ENCODE data around the gene WNT7A.

WNT7A gene

DNA sequence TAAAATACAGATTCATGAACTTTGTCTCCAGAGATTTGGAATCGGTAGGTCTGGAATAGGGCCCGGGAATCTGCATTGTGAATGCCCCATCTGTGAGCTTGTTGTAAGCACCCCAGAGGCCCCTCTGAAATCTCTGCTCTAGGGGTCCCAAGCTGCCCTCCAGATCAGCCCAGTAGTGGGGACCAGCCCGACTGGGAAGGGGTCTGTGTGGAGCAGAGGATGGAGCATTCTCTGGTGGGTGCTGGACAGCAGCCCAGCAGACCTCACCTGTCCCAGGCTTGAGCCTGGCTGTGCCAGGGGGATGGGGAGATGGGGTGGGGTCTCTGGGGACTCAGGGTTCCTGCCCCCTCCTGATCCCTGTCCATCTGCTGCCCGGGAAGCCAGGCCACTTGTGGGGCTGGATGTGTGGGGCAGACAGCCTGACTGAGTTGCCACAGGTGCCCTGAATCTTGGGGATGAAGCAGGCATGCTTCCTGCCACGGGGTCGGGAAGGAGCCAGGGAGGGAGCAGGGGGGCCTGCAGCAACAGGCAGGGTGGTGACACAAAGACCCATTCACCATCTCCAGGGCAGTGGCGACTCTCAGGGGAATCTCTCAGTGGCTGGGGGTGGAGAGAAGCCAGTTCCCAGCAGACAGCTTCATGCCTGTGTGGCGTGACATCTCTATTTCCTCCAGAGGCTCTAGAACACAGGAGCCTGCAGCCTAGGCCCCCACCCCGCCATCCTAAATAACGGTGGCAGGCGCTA is 99.3 kb downstream of the WNT7A start:
- Histone ChIP-seq H3K4me1 (ENCODE audit: control insufficient read depth, insufficient read depth, low read length) (peaks cover 7% of the 10 kb centered on the region), H3K36me3 (ENCODE audit: control insufficient read depth, insufficient read depth, low read length) (no peaks in the 10 kb centered on the region), H3K4me3 (ENCODE audit: low read depth, low read length) (no peak overlapping the region), H3K9ac (ENCODE audit: low read length) (no peak overlapping the region), H3K9me3 (ENCODE audit: control insufficient read depth, insufficient read depth, low read depth, low read length) (no peaks in the 10 kb centered on the region), H3K27ac (ENCODE audit: low read depth, low read length) (no peak overlapping the region), H3K27me3 (ENCODE audit: control insufficient read depth, insufficient read depth, low read length) (no peaks in the 10 kb centered on the region)

GRCh38 chr3:13776253-13777050 is 103.4 kb downstream of the WNT7A start:
- Histone ChIP-seq H3K4me3 (ENCODE audit: low read depth, low read length) (no peak overlapping the region), H3K9ac (ENCODE audit: low read length) (no peak overlapping the region), H3K36me3 (ENCODE audit: control insufficient read depth, insufficient read depth, low read length) (no peaks in the 10 kb centered on the region), H3K27ac (ENCODE audit: low read depth, low read length) (no peak overlapping the region), H3K27me3 (ENCODE audit: control insufficient read depth, insufficient read depth, low read length) (no peaks in the 10 kb centered on the region), H3K4me1 (ENCODE audit: control insufficient read depth, insufficient read depth, low read length) (0 out of 2 replicates have a peak, but pooled peaks cover 4% of the 10 kb centered on the region), H3K9me3 (ENCODE audit: control insufficient read depth, insufficient read depth, low read depth, low read length) (no peaks in the 10 kb centered on the region)

DNA sequence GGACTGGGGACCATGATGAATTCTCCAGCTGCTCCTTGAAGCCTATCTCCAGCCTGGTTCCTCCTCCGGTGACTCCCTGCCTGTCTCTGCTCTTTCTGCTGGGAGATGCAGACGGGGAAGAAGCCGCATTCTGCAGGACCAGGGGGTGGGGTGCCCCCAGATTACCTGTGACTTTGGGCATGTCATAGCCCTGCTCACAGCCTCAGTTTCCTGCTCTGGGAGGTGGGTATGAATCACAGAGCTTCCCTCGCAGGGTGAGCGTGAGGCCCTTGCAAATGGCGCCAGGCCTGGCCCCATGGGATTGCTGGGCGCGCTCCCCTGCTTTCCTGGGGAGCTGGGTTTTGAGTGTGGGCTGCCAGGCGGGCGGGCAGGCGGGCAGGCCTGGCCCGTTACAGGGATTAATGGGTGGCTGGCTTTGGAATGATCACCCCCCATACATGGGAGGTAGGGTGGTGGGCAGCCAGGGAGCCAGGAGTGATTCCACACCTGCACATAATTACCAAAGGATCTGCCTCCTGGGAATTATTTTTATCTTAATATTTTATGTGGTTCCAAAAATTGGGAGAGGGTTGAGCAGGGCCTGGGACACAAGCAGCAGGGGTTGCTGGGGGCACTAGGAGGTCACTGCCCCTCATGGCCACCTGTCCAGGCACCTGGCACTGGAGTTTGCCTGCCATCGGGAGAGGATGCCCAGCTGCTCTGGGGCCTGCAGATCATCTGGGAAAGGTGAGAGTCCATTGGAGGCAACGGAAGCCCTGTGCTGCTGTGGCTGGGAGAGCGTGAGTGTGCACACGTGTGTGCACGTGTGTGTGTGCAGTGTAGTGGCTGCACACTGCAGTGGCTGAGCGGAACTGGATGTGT is 106.8 kb downstream of the WNT7A start:
- Histone ChIP-seq H3K27me3 (ENCODE audit: control insufficient read depth, insufficient read depth, low read length) (no peaks in the 10 kb centered on the region), H3K4me1 (ENCODE audit: control insufficient read depth, insufficient read depth, low read length) (peaks cover 27% of the 10 kb centered on the region), H3K27ac (ENCODE audit: low read depth, low read length) (no peak overlapping the region), H3K9me3 (ENCODE audit: control insufficient read depth, insufficient read depth, low read depth, low read length) (no peaks in the 10 kb centered on the region), H3K4me3 (ENCODE audit: low read depth, low read length) (no peak overlapping the region), H3K9ac (ENCODE audit: low read length) (no peak overlapping the region), H3K36me3 (ENCODE audit: control insufficient read depth, insufficient read depth, low read length) (no peaks in the 10 kb centered on the region)

DNA sequence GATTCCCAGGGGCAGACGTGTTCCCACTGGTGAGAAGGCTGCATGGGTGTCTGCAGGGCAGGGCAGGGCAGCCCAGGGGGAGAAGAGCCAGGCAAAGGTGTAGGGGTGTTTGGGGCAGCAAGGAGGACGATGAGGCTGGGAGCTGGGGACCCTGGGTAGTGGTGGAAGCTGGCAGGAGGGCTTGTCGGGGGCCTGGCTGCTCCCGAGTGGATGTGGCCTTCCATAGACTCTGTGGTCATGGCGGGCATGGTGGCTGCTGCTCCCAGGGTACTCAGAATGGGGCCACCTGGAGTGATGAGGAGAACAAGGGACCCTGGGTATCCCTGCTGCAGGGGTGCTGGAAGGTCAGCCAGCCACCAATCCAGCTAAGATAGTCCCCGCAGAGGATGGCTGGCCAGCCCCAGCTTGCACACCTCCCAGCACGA is 107.5 kb downstream of the WNT7A start:
- no peaks in the 10 kb centered on the region for H3K27me3 ChIP-seq (ENCODE audit: control insufficient read depth, insufficient read depth, low read length)

GRCh38 chr3:13771496-13771895 is 108.4 kb downstream of the WNT7A start:
- Histone ChIP-seq H3K27me3 (ENCODE audit: control insufficient read depth, insufficient read depth, low read length) (no peaks in the 10 kb centered on the region), H3K9me3 (ENCODE audit: control insufficient read depth, insufficient read depth, low read depth, low read length) (no peaks in the 10 kb centered on the region), H3K27ac (ENCODE audit: low read depth, low read length) (no peak overlapping the region), H3K36me3 (ENCODE audit: control insufficient read depth, insufficient read depth, low read length) (no peaks in the 10 kb centered on the region), H3K4me3 (ENCODE audit: low read depth, low read length) (no peak overlapping the region), H3K4me1 (ENCODE audit: control insufficient read depth, insufficient read depth, low read length) (peaks cover 30% of the 10 kb centered on the region), H3K9ac (ENCODE audit: low read length) (no peak overlapping the region)

More for the DNA sequence above, 107.5 kb downstream of the WNT7A start:
- Histone ChIP-seq H3K4me3 (ENCODE audit: low read depth, low read length) (no peak overlapping the region), H3K36me3 (ENCODE audit: control insufficient read depth, insufficient read depth, low read length) (no peaks in the 10 kb centered on the region), H3K9ac (ENCODE audit: low read length) (no peak overlapping the region), H3K27ac (ENCODE audit: low read depth, low read length) (no peak overlapping the region), H3K9me3 (ENCODE audit: control insufficient read depth, insufficient read depth, low read depth, low read length) (no peaks in the 10 kb centered on the region), H3K4me1 (ENCODE audit: control insufficient read depth, insufficient read depth, low read length) (peaks cover 30% of the 10 kb centered on the region)

- Histone ChIP-seq H3K27me3 (ENCODE audit: control insufficient read depth, insufficient read depth, low read length) (no peaks in the 10 kb centered on the region), H3K4me3 (ENCODE audit: low read depth, low read length) (no peak overlapping the region), H3K27ac (ENCODE audit: low read depth, low read length) (no peak overlapping the region), H3K9me3 (ENCODE audit: control insufficient read depth, insufficient read depth, low read depth, low read length) (no peaks in the 10 kb centered on the region), H3K36me3 (ENCODE audit: control insufficient read depth, insufficient read depth, low read length) (no peaks in the 10 kb centered on the region), H3K9ac (ENCODE audit: low read length) (no peak overlapping the region), H3K4me1 (ENCODE audit: control insufficient read depth, insufficient read depth, low read length) (peaks cover 30% of the 10 kb centered on the region)
Measured at GRCh38 chr3:13770170-13771169, 109.4 kb downstream of the WNT7A start.

DNA sequence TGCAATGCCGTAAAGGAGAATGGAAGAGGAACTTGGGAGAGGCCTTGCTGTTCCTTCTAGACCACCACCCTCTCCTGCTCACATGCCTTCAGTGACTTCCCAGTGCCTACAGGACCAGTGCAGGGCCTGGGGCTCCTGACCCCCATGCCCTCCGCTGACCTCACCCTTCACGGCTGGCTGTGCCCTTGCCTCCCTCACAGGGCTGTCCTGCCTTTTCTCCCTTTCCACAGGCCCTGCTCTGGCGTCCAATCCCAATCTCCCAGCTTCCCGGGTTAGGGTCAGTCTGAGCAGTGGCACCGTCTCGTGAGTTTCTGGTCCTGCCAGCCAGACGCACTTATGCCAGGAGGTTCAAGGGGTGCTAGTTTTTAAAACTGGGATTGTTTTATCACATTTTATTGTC is 110.4 kb downstream of the WNT7A start:
- Histone ChIP-seq H3K9me3 (ENCODE audit: control insufficient read depth, insufficient read depth, low read depth, low read length) (no peaks in the 10 kb centered on the region), H3K27ac (ENCODE audit: low read depth, low read length) (no peak overlapping the region), H3K27me3 (ENCODE audit: control insufficient read depth, insufficient read depth, low read length) (no peaks in the 10 kb centered on the region), H3K4me3 (ENCODE audit: low read depth, low read length) (no peak overlapping the region), H3K36me3 (ENCODE audit: control insufficient read depth, insufficient read depth, low read length) (no peaks in the 10 kb centered on the region), H3K4me1 (ENCODE audit: control insufficient read depth, insufficient read depth, low read length) (peaks cover 30% of the 10 kb centered on the region), H3K9ac (ENCODE audit: low read length) (no peak overlapping the region)

DNA sequence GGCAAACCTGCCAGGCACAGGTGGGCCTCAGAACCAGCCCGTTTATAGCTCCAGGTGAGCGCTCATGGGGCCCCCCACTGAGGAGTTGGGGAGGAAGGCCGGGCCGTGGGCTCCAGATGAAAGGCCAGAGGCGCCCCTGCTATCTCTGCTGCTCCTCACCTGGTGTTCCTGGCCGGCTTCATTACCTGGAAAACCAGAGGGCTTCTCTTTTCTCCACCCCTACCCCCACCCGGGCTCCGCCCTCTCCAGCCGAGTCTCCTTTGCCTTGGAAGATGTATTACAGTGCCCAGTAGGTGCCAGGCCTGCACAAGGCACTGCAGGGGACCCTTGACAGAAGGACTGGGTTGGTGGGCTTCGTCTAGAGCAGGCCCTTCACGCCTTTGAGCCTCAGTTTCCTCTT is 111.4 kb downstream of the WNT7A start:
- H3K27me3 ChIP-seq (ENCODE audit: control insufficient read depth, insufficient read depth, low read length), result no peaks in the 10 kb centered on the region
- H3K4me1 ChIP-seq (ENCODE audit: control insufficient read depth, insufficient read depth, low read length), result peaks cover 30% of the 10 kb centered on the region
- no peak overlapping the region for H3K27ac ChIP-seq (ENCODE audit: low read depth, low read length)
- H3K9ac ChIP-seq (ENCODE audit: low read length), result no peak overlapping the region
- no peaks in the 10 kb centered on the region for H3K36me3 ChIP-seq (ENCODE audit: control insufficient read depth, insufficient read depth, low read length)
- H3K9me3 ChIP-seq (ENCODE audit: control insufficient read depth, insufficient read depth, low read depth, low read length), result no peaks in the 10 kb centered on the region
- H3K4me3 ChIP-seq (ENCODE audit: low read depth, low read length), result no peak overlapping the region

DNA sequence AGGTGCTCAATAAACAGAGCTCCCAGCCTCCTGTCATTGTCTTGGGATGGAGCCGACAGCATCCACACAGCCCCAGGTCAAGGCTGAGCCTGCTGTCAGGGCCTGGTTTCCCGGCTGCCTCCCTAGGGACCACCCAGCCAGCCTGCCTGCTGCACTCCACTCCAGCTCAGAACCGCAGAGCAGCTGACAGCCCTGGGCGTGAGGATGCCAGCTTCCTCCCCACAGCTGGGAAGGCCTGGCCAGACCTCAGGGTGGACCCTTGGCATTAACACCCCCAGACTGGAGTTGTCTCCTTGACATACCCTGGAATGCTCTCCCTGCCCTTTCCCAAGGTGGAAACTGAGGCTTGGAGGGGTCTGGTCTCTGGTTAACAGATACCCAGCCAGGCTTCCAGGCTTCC is 112.0 kb downstream of the WNT7A start:
- peaks cover 30% of the 10 kb centered on the region for H3K4me1 ChIP-seq (ENCODE audit: control insufficient read depth, insufficient read depth, low read length)
- H3K4me3 ChIP-seq (ENCODE audit: low read depth, low read length), result no peak overlapping the region
- H3K27me3 ChIP-seq (ENCODE audit: control insufficient read depth, insufficient read depth, low read length), result no peaks in the 10 kb centered on the region
- no peaks in the 10 kb centered on the region for H3K36me3 ChIP-seq (ENCODE audit: control insufficient read depth, insufficient read depth, low read length)
- H3K27ac ChIP-seq (ENCODE audit: low read depth, low read length), result no peak overlapping the region
- H3K9ac ChIP-seq (ENCODE audit: low read length), result no peak overlapping the region
- H3K9me3 ChIP-seq (ENCODE audit: control insufficient read depth, insufficient read depth, low read depth, low read length), result no peaks in the 10 kb centered on the region; the same call in 1 of the 2 replicates

DNA sequence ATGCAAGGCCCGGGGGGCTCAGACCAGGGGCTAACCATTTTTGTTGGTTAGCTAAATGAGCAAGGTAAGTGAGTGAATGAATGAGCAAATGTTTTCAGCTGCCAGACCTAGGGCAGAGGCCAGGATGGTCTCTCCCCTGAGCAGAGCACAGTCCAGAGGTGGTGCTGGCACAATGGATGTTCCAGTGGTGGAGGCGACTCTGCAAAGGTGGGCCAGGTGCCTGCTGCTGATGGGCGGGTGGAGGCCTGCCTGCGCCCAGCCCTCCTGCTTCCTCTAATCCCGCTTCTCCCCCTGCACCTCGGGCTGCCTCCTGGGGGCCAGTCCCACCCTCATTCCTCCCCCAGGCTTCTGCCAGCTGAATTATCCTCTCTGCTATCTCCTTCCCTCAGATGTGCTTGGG is 112.8 kb downstream of the WNT7A start:
- H3K9ac ChIP-seq (ENCODE audit: low read length), result no peak overlapping the region
- no peaks in the 10 kb centered on the region for H3K27me3 ChIP-seq (ENCODE audit: control insufficient read depth, insufficient read depth, low read length)
- no peak overlapping the region for H3K27ac ChIP-seq (ENCODE audit: low read depth, low read length)
- H3K4me1 ChIP-seq (ENCODE audit: control insufficient read depth, insufficient read depth, low read length), result peaks cover 30% of the 10 kb centered on the region
- peaks cover 5% of the 10 kb centered on the region; the same call in 1 of the 2 replicates for H3K9me3 ChIP-seq (ENCODE audit: control insufficient read depth, insufficient read depth, low read depth, low read length)
- no peaks in the 10 kb centered on the region for H3K36me3 ChIP-seq (ENCODE audit: control insufficient read depth, insufficient read depth, low read length)
- no peak overlapping the region for H3K4me3 ChIP-seq (ENCODE audit: low read depth, low read length)
